Effector CD4-positive, alpha-beta T cell (primary cell): ENCODE results near the gene AGBL1.

Experiments
- DNase-seq: peaks from one replicate; pipeline ENCODE4 v3.0.0-alpha.2; 2020

Gene AGBL1

GRCh38 chr15:86756688-86757087 is 677.0 kb downstream of the AGBL1 start:
- no peak for DNase-seq

- no peak for DNase-seq
Observed at GRCh38 chr15:86759800-86760523, 680.3 kb downstream of the AGBL1 start.

DNA sequence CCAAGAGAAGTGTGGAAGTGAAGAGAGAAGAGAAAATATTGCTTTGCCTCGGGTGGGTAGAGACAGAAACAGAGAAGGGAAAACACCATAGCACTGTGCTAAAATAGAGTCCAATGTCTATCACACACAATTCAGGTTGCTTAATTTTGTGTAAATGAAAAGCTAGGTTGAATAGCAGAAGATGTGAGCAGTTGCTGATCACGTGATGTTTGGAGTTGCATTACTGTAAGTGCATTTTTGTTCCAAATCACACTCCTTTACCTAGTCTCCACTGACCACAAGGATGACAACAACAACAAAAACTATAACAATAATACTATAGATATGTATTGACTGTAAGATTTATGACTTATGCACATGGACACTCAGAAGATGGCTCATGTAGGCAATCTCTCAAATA is 683.2 kb downstream of the AGBL1 start:
- DNase-seq: no peak

DNA sequence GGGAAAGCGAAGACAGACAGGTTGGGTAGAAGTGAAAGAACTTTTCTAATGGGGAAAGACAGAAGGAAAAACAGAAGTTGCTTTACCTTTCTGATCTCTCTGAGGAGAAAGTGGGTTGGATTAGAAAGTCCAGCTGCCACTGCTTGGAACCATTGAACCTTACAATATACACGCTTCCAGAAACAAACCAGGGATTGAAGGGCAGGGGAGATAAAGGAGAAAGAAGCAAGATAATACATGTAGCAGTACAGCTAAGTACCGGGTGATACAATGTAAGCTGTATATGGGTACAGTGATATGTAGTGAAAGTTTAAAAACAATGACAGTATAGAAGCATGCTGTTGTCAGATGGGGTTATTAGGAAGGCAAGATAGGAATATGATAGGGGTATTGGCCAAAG is 684.4 kb downstream of the AGBL1 start:
- no peak for DNase-seq

- no peak for DNase-seq
Observed at GRCh38 chr15:86765281-86765680, 685.6 kb downstream of the AGBL1 start.

GRCh38 chr15:86772369-86773059 is 692.8 kb downstream of the AGBL1 start:
- DNase-seq: no peak

DNA sequence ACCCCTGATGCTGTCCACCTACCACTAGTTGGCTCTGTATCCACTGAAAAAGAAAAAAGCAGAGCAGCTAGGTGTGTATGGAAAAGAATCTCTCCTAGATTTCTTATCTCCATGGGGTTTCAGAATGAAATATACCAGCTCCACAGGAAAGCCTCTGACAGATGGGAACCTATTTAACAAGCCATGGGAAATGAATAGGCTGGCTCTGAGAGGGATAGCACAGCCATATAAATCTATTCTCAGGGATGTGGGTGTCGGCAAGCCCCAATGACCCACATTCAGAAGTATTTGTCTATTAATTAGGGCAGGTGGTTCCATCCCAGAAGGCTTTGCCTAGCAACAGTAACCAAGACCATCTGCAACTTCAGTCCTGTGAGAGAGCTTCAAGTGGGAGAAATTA is 694.1 kb downstream of the AGBL1 start:
- no peak for DNase-seq

DNA sequence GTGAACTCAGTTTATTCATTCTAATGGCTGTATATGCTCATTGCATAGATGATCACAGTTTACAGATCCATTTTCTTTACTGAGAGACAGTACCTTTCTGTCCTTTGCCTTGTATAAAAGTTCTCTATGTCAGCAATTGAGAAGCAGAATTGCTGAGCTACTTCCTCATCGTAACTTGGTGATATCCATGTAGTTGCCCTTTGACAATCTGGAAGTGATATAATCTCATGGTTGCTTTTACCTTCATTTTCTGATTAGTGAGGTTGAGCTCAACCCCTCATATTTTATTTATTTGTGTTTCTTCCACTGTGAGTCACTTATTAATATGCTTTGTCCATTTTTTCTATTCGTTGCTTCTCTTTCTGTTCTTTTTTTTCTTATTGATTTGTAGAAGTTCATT is 696.5 kb downstream of the AGBL1 start:
- no peak for DNase-seq

- no peak for DNase-seq
Observed at GRCh38 chr15:86796521-86796920, 716.9 kb downstream of the AGBL1 start.

DNA sequence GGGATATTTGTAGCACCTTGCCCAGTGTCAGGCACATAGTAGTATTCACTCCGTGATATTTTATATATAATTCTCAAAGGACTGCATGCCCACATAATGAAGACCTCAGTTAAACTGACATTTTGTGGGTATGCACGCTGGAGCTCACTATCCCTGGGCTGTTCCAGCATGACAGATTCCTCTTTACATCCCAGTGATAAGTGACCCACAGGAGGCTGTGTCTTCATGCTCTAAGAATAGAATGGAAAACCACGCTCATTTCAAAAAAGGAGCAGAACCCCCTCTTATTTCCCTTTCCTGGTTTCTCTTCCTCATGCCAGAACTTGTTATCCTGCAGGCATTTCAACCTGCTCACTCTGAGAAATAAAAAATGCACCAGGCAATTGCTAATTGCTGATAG is 717.5 kb downstream of the AGBL1 start:
- DNase-seq: no peak

GRCh38 chr15:86799226-86799625 is 719.6 kb downstream of the AGBL1 start:
- no peak for DNase-seq

- DNase-seq: no peak
Observed at GRCh38 chr15:86802244-86802643, 722.6 kb downstream of the AGBL1 start.

- DNase-seq: no peak
Observed at GRCh38 chr15:86804406-86804805, 724.7 kb downstream of the AGBL1 start.

DNA sequence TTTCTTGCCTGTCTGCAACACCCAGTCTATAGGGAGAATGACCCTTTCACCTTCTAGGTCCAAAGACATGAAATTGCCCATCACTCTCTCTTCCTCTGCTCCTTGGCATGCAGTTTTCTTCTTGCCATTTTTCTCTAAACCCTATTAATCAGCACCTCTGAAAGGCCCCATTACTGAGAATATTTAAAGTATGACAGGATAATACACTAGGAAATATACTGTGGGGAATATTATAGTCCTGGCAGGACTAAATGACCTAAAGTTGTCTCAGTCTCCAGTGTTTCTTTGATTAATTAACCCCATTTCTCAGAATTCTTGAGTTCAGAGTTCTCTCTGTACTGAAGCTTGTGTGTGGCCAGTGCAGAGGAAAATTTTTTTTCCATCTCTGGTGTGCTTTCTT is 730.7 kb downstream of the AGBL1 start:
- no peak for DNase-seq

GRCh38 chr15:86813892-86814291 is 734.2 kb downstream of the AGBL1 start:
- DNase-seq: no peak

DNA sequence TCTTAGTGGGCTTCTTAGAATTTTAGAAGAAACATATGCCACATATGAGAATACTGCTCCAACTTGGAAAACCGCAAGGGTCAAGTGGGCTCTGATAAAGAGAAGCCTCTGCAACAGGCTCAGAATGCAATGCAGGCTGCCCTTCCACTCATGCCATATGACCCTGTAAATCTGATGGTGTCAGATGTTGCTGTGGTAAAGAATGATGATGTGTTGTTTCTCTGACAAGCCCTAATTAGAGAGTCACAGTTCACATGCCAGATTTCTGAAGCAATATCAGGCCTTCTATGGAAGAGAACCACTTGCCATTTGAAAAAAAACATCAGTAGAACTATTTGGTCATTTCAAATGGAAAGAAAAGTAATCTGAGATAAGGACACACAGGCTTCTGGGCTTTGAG is 749.6 kb downstream of the AGBL1 start:
- DNase-seq: no peak

DNA sequence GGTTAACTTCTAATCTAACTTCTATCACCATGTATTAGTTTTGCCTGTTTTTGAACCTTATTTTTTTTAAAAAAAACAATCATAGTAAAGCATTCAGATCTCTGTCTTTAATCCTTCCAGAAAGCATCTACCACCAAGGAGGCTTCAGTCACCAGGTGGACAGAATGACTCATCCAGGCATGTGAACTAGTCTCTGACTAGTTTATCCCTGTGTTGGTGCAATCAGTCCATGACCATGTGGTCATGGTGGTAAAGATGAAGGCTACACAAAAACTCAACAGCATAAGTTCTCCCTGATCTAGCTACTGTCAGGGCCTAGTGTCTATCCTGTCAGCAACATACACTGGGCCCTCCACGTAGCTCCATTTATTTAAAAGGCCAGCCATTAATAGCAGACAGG is 750.6 kb downstream of the AGBL1 start:
- DNase-seq: no peak

- no peak for DNase-seq
Observed at GRCh38 chr15:86833595-86833994, 753.9 kb downstream of the AGBL1 start.

GRCh38 chr15:86834115-86834863 is 754.6 kb downstream of the AGBL1 start:
- no peak for DNase-seq

GRCh38 chr15:86837294-86838061 is 757.8 kb downstream of the AGBL1 start:
- no peak for DNase-seq

- no peak for DNase-seq
Observed at GRCh38 chr15:86839502-86839901, 759.8 kb downstream of the AGBL1 start.

- DNase-seq: no peak
Observed at GRCh38 chr15:86840996-86841395, 761.3 kb downstream of the AGBL1 start.

GRCh38 chr15:86842199-86842598 is 762.5 kb downstream of the AGBL1 start:
- DNase-seq: no peak
